Endodermal cell (in vitro differentiated cells): ENCODE data around the gene NEUROG1. TPM values are rescaled to one million over a fixed set of nuclear protein-coding genes. Genes with fewer than 3 reads are reported as not detected.

ENCODE experiments used
- DNase-seq: peaks from one replicate; pipeline ENCODE4 v3.0.0-alpha.2; 2017
- H3K27ac ChIP-seq: 2 replicates; pipeline ENCODE4 v1.5.1; 2013; ENCODE audit warnings: mild to moderate bottlenecking, low read depth, low read length, moderate library complexity
- H3K27me3 ChIP-seq: 2 replicates; pipeline ENCODE4 v1.6.1; 2013; ENCODE audit warnings: mild to moderate bottlenecking, low read length, moderate library complexity; ENCODE audit not compliant: insufficient read depth, control insufficient read depth, poor library complexity, severe bottlenecking
- H3K36me3 ChIP-seq: 2 replicates; pipeline ENCODE4 v1.7.0; 2013; ENCODE audit warnings: mild to moderate bottlenecking, low read length, moderate library complexity; ENCODE audit not compliant: control insufficient read depth, insufficient read depth
- H3K4me1 ChIP-seq: one replicate; pipeline ENCODE4 v1.7.0; 2013; ENCODE audit warnings: low read length; ENCODE audit not compliant: control insufficient read depth, insufficient read depth
- H3K4me3 ChIP-seq: 2 replicates; pipeline ENCODE4 v1.5.1; 2013; ENCODE audit warnings: mild to moderate bottlenecking, low read length, moderate library complexity
- H3K9ac ChIP-seq: 2 replicates; pipeline ENCODE4 v1.6.1; 2013; ENCODE audit warnings: mild to moderate bottlenecking, low read length, moderate library complexity; ENCODE audit not compliant: poor library complexity, severe bottlenecking; ENCODE audit errors: extremely low read depth
- H3K9me3 ChIP-seq: 2 replicates; pipeline ENCODE4 v1.6.1; 2013; ENCODE audit warnings: mild to moderate bottlenecking, low read length, moderate library complexity; ENCODE audit not compliant: control insufficient read depth
- H3K27ac Mint-ChIP-seq: 2 replicates; pipeline ENCODE4 v1.8.0; 2020; ENCODE audit warnings: mixed read lengths
- H3K27me3 Mint-ChIP-seq: 2 replicates; pipeline ENCODE4 v1.8.0; 2021; ENCODE audit warnings: mild to moderate bottlenecking, mixed read lengths; ENCODE audit not compliant: insufficient read depth
- H3K36me3 Mint-ChIP-seq: 2 replicates; pipeline ENCODE4 v1.8.0; 2020; ENCODE audit warnings: low read depth, mixed read lengths
- H3K4me1 Mint-ChIP-seq: 2 replicates; pipeline ENCODE4 v1.8.0; 2020; ENCODE audit warnings: mixed read lengths
- H3K4me3 Mint-ChIP-seq: 2 replicates; pipeline ENCODE4 v1.8.0; 2020; ENCODE audit warnings: mild to moderate bottlenecking, moderate library complexity, mixed read lengths
- H3K9me3 Mint-ChIP-seq: 2 replicates; pipeline ENCODE4 v1.8.0; 2020; ENCODE audit warnings: mild to moderate bottlenecking, mixed read lengths
- CTCF ChIP-seq: fragments of 200-600 bp; sonication (generic); conservative IDR thresholded peaks from 2 replicates; pipeline ENCODE4 v1.5.0; 2021; ENCODE audit warnings: antibody characterized with exemption, mild to moderate bottlenecking
- WGBS, 2 experiments: methylation state at CpG; one replicate each; pipeline versions ENCODE4 v1.1.5 to v1.1.7; 2013; ENCODE audit warnings: missing lambda C conversion rate in 2 of 2, mixed read lengths in 1 of 2; ENCODE audit not compliant: insufficient coverage in 1 of 2, insufficient read length in 1 of 2; 5-methylcytosine and 5-hydroxymethylcytosine counted together
- total RNA-seq, 2 donors: library from RNA; stranded (reverse); fragmentation: NEBNext Ultra II Directional in 1 of 2; extraction: Animal tissue kit (Norgen Biotek cat#: 25700) in 1 of 2; gene quantifications; 2 replicates in 1 of 2; 3 replicates in 1 of 2; pipeline ENCODE4 v1.2.1, GENCODE V29; 2021

Gene NEUROG1
- total RNA-seq, 2 donors from 2014 or later: not detected

GRCh38 chr5:135486131-135487036 lies 49.4 kb downstream of the NEUROG1 start:
- Mint-ChIP-seq H3K9me3 (no peaks in the 10 kb centered on the region), H3K4me1 (peaks cover 39% of the 10 kb centered on the region), H3K36me3 (no peaks in the 10 kb centered on the region), H3K4me3 (no peak overlapping the region), H3K27ac (no peak overlapping the region), H3K27me3 (no peaks in the 10 kb centered on the region)
- Histone ChIP-seq H3K36me3 (no peaks in the 10 kb centered on the region), H3K9me3 (no peaks in the 10 kb centered on the region), H3K27ac (no peak overlapping the region), H3K9ac (no peak overlapping the region), H3K4me1 (peaks cover 6% of the 10 kb centered on the region), H3K27me3 (peaks cover 99% of the 10 kb centered on the region), H3K4me3 (no peak overlapping the region)
- DNase-seq: no peak
- WGBS, 2 experiments: 88 to 91% methylated on average over 8 to 13 of the region's 13 CpGs
- no peak for TF ChIP-seq CTCF

GRCh38 chr5:135484674-135485086 lies 51.1 kb downstream of the NEUROG1 start:
- Mint-ChIP-seq H3K36me3 (no peaks in the 10 kb centered on the region), H3K27ac (no peak overlapping the region), H3K4me1 (peaks cover 28% of the 10 kb centered on the region), H3K27me3 (no peaks in the 10 kb centered on the region), H3K9me3 (no peaks in the 10 kb centered on the region), H3K4me3 (no peak overlapping the region)
- H3K4me3 ChIP-seq: no peak overlapping the region
- peak; percentile 61 for DNase-seq
- 40 to 56% methylated on average over 4 to 5 of the region's 5 CpGs for WGBS, 2 experiments
- H3K27me3 ChIP-seq: peaks cover 99% of the 10 kb centered on the region
- H3K4me1 ChIP-seq: no peaks in the 10 kb centered on the region
- H3K27ac ChIP-seq: no peak overlapping the region
- no peaks in the 10 kb centered on the region for H3K9me3 ChIP-seq
- no peak overlapping the region for H3K9ac ChIP-seq
- H3K36me3 ChIP-seq: no peaks in the 10 kb centered on the region
- peak; percentile 42 for TF ChIP-seq CTCF

Other genes with a start within 250 kb of the NEUROG1 start
- gene MACROH2A1, start 136.7 kb downstream of the NEUROG1 start, total RNA-seq: 100 to 1,000 TPM; 256 to 288 TPM
- not detected for gene DCANP1, start 88.6 kb downstream of the NEUROG1 start, total RNA-seq
- not detected for gene TIFAB, start 83.6 kb downstream of the NEUROG1 start, total RNA-seq
- under 1 TPM; 0.20 to 0.44 TPM for gene CXCL14, start 43.0 kb upstream of the NEUROG1 start, total RNA-seq